GM19351 (cell line): ENCODE results near the gene DDAH1.
"Not testable (repeated sequence)": the region's sequence is repeated elsewhere in the genome, so short reads cannot be mapped to it uniquely, and the experiment has no call there.

ENCODE experiments used
- ATAC-seq: cut with Tn5 transposase; IDR thresholded peaks from one replicate; pipeline ENCODE4 v1.9.1; 2021; ENCODE audit warnings: mild to moderate bottlenecking, moderate library complexity; ENCODE audit not compliant: unreplicated experiment

Gene DDAH1

GRCh38 chr1:85465099-85465785 is at the start of gene DDAH1:
Gene DDAH1 (minus strand): TSS chr1:85465159. CDS start chr1:85465045, 114 bp downstream.
- ATAC-seq = peak; percentile 50

GRCh38 chr1:85513998-85514397 is 49.0 kb upstream of the DDAH1 start:
- ATAC-seq = not testable (repeated sequence)

- no peak for ATAC-seq
Observed at GRCh38 chr1:85504417-85504816, 39.5 kb upstream of the DDAH1 start.

- ATAC-seq = no peak
Observed at GRCh38 chr1:85502625-85503083, 37.7 kb upstream of the DDAH1 start.

GRCh38 chr1:85502171-85502570 is 37.2 kb upstream of the DDAH1 start:
- ATAC-seq = no peak

GRCh38 chr1:85501355-85501898 is 36.5 kb upstream of the DDAH1 start:
- no peak for ATAC-seq

- ATAC-seq = no peak
Observed at GRCh38 chr1:85496941-85497582, 32.1 kb upstream of the DDAH1 start.

- ATAC-seq = no peak
Observed at GRCh38 chr1:85495556-85495955, 30.6 kb upstream of the DDAH1 start.

- ATAC-seq = no peak
Observed at GRCh38 chr1:85494904-85495266, 29.9 kb upstream of the DDAH1 start.

GRCh38 chr1:85494074-85494903 is 29.3 kb upstream of the DDAH1 start:
- no peak for ATAC-seq

GRCh38 chr1:85490270-85490985 is 25.5 kb upstream of the DDAH1 start:
- no peak for ATAC-seq

GRCh38 chr1:85488126-85488525 is 23.2 kb upstream of the DDAH1 start:
- no peak for ATAC-seq

- ATAC-seq = no peak
Observed at GRCh38 chr1:85485516-85485915, 20.6 kb upstream of the DDAH1 start.

GRCh38 chr1:85484716-85485115 is 19.8 kb upstream of the DDAH1 start:
- ATAC-seq = no peak

- no peak for ATAC-seq
Observed at GRCh38 chr1:85484264-85484663, 19.3 kb upstream of the DDAH1 start.

- ATAC-seq = no peak
Observed at GRCh38 chr1:85481688-85482087, 16.7 kb upstream of the DDAH1 start.

- no peak for ATAC-seq
Observed at GRCh38 chr1:85480566-85480965, 15.6 kb upstream of the DDAH1 start.

- ATAC-seq = no peak
Observed at GRCh38 chr1:85479491-85479890, 14.5 kb upstream of the DDAH1 start.

- ATAC-seq = no peak
Observed at GRCh38 chr1:85478366-85478765, 13.4 kb upstream of the DDAH1 start.

GRCh38 chr1:85475055-85475454 is 10.1 kb upstream of the DDAH1 start:
- ATAC-seq = no peak

GRCh38 chr1:85473390-85473789 is 8.4 kb upstream of the DDAH1 start:
- ATAC-seq = no peak
